ENCODE results near the gene RUVBL1. TPM values are rescaled to one million over a fixed set of nuclear protein-coding genes. Genes with fewer than 3 reads are reported as not detected.

Gene RUVBL1
- total RNA-seq, 1 experiment from 2014 or later = 94.9 TPM

DNA sequence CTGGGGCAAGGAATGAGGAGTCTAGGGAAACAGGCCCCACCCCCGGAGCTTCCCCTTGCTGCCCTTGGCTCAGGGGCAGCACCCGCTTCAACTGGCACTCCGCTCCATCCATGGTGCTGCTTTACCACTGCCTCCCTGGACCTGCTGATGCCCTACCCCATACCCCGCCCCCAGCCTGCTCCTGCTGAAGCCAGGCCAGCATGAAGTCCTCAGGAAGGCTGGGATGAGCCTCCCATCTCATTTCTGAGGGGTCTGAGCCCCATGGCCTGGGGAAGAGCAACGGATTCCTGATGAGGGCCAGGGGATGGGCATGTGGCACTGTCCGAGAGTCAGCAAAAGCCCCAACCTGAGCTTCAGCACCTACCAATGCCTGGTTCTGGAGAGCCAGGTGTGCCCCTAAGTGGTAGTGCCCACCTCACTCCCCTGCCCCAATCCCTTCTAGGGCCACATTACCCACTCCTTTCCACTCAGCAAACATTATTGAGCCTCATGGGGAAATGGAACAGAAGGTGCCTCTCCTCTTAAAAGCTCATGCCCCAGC is 50.4 kb downstream of the RUVBL1 start:
- H3K4me1 ChIP-seq (ENCODE audit: insufficient read depth, low read length) = peaks cover 14% of the 10 kb centered on the region
- peaks cover 31% of the 10 kb centered on the region for H3K36me3 ChIP-seq (ENCODE audit: low read depth, low read length)
- peak overlapping the region; percentile 45 for H3K27ac ChIP-seq (ENCODE audit: low read length)
- no peak overlapping the region for H3K4me3 ChIP-seq (ENCODE audit: low read length)
- H3F3A ChIP-seq (ENCODE audit: low read length, unreplicated experiment) = peaks cover 8% of the 10 kb centered on the region
- no peaks in the 10 kb centered on the region for H3K79me2 ChIP-seq (ENCODE audit: low read length)
- POLR2A ChIA-PET (ENCODE audit: unreplicated experiment) = interaction anchor here (0.6 kb wide), 1 partner anchor 19 kb away, joined by 3 read pairs; no protein-coding TSS in a partner anchor
- no peaks in the 10 kb centered on the region for H3K9me2 ChIP-seq (replicated peaks; ENCODE audit: low read length)
- intact Hi-C loops (cut with micrococcal nuclease) = loop anchor here (10.0 kb wide), 1 partner anchor 62 kb away; no protein-coding TSS in a partner anchor
- no peak overlapping the region for H2AFZ ChIP-seq (ENCODE audit: low read length)
- H3K9me3 ChIP-seq (ENCODE audit: low read length) = no peaks in the 10 kb centered on the region
- CTCF ChIA-PET = interaction anchor here (0.9 kb wide), 1 partner anchor 498 kb away, joined by 5 read pairs; no protein-coding TSS in a partner anchor
- TF ChIP-seq EZH2phosphoT487 (IDR thresholded peaks at IDR 0.05; ENCODE audit: borderline replicate concordance, low read length) (no peak), EZH2 (IDR thresholded peaks at IDR 0.05; ENCODE audit: low read length, unreplicated experiment) (no peak)
- TF ChIP-seq, protein P1, sequence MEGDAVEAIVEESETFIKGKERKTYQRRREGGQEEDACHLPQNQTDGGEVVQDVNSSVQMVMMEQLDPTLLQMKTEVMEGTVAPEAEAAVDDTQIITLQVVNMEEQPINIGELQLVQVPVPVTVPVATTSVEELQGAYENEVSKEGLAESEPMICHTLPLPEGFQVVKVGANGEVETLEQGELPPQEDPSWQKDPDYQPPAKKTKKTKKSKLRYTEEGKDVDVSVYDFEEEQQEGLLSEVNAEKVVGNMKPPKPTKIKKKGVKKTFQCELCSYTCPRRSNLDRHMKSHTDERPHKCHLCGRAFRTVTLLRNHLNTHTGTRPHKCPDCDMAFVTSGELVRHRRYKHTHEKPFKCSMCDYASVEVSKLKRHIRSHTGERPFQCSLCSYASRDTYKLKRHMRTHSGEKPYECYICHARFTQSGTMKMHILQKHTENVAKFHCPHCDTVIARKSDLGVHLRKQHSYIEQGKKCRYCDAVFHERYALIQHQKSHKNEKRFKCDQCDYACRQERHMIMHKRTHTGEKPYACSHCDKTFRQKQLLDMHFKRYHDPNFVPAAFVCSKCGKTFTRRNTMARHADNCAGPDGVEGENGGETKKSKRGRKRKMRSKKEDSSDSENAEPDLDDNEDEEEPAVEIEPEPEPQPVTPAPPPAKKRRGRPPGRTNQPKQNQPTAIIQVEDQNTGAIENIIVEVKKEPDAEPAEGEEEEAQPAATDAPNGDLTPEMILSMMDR (conservative IDR thresholded peaks at IDR 0.05; ENCODE audit: low read depth, low read length) = no peak
- no peak overlapping the region for H3K4me2 ChIP-seq (ENCODE audit: low read length)
- no peak for DNase-seq
- ATAC-seq = peak; percentile 25
- no TSS peak for BruUV-seq (replicated peaks)
- H3K27me3 ChIP-seq (ENCODE audit: low read length) = no peaks in the 10 kb centered on the region
- H4K20me1 ChIP-seq (ENCODE audit: low read length) = peaks cover 17% of the 10 kb centered on the region; the same call in 1 of the 2 replicates
- H3K9ac ChIP-seq (ENCODE audit: low read length) = no peak overlapping the region

DNA sequence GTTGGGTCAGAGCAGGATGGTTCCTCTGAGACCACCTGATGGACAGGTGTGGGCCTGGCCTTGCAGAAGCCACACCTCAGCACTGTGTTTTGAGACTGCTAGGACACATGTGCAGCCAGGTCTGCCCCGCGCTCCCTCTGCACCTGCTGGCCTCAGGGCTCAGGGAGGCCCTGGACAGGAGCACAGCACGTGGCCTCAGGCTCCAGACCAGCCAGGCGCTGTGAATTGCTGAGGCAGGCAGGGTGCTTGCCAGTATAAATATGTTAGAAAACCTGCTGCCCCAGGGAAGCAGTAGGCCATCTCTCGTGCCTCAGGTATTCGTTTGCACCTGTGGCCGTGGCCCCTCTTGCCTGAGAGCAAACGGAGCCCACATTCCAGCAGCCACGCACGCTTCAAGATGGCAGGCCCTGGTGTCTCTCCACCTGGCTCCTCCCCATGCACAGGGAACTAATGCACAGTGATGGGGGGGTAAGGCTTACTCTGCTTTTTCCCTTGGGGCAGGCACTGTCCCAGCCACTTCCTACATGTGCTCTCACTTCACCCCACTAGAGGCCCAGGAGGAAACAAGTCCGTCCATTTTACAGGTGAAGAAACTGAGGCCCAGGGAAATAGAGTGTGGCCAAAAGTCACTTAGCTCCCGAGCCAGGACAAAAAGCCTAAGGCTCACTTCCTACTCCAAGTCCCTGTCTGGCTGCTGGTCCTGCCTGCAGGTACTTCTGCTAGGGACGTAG is 51.0 kb downstream of the RUVBL1 start:
- Histone ChIP-seq H3F3A (ENCODE audit: low read length, unreplicated experiment) (peaks cover 8% of the 10 kb centered on the region), H3K9me2 (replicated peaks; ENCODE audit: low read length) (no peaks in the 10 kb centered on the region), H3K36me3 (ENCODE audit: low read depth, low read length) (peaks cover 36% of the 10 kb centered on the region), H3K4me3 (ENCODE audit: low read length) (no peak overlapping the region), H4K20me1 (ENCODE audit: low read length) (peaks cover 18% of the 10 kb centered on the region; the same call in 1 of the 2 replicates), H3K27me3 (ENCODE audit: low read length) (no peaks in the 10 kb centered on the region), H3K79me2 (ENCODE audit: low read length) (no peaks in the 10 kb centered on the region), H2AFZ (ENCODE audit: low read length) (no peak overlapping the region), H3K9me3 (ENCODE audit: low read length) (no peaks in the 10 kb centered on the region), H3K9ac (ENCODE audit: low read length) (no peak overlapping the region), H3K4me1 (ENCODE audit: insufficient read depth, low read length) (peaks cover 14% of the 10 kb centered on the region), H3K4me2 (ENCODE audit: low read length) (no peak overlapping the region), H3K27ac (ENCODE audit: low read length) (no peak overlapping the region)
- TF ChIP-seq EZH2 (IDR thresholded peaks at IDR 0.05; ENCODE audit: low read length, unreplicated experiment) (no peak), EZH2phosphoT487 (IDR thresholded peaks at IDR 0.05; ENCODE audit: borderline replicate concordance, low read length) (no peak)
- TF ChIP-seq, protein P1 (conservative IDR thresholded peaks at IDR 0.05; ENCODE audit: low read depth, low read length) = no peak
- ChIA-PET POLR2A (ENCODE audit: unreplicated experiment) (no interaction called here), CTCF (interaction anchor here (0.9 kb wide), 1 partner anchor 498 kb away, joined by 5 read pairs; no protein-coding TSS in a partner anchor)
- DNase-seq (no peak), ATAC-seq (no peak)
- no TSS peak for BruUV-seq (replicated peaks)
- intact Hi-C loops (cut with micrococcal nuclease) = loop anchor here (10.0 kb wide), 1 partner anchor 62 kb away; no protein-coding TSS in a partner anchor

Data from PC-3 (cell line).